G401.6 (cell line): ENCODE data around the gene MISFA.
"Not testable (repeated sequence)": the region's sequence is repeated elsewhere in the genome, so short reads cannot be mapped to it uniquely, and the experiment has no call there.

Experiments used
- FAIRE-seq: peaks from 2 replicates; lab custom pipeline; 2012; peaks lifted over from hg19 to GRCh38; lab: Jason Lieb, UNC

The MISFA gene

GRCh38 chr11:18618342-18619025, 18.9 kb downstream of the MISFA start:
- FAIRE-seq = no peak

- no peak for FAIRE-seq
These were observed 24.1 kb downstream of the MISFA start for GRCh38 chr11:18623707-18624106.

GRCh38 chr11:18624161-18624560, 24.6 kb downstream of the MISFA start:
- no peak for FAIRE-seq

GRCh38 chr11:18632841-18633240, 33.3 kb downstream of the MISFA start:
- FAIRE-seq = no peak

GRCh38 chr11:18633256-18634139, 33.9 kb downstream of the MISFA start:
- no peak for FAIRE-seq

GRCh38 chr11:18634140-18635032, 34.8 kb downstream of the MISFA start, which contains the start of gene SPTY2D1:
TSS of gene SPTY2D1 (minus strand) at chr11:18634342. CDS start at chr11:18634257, 85 bp downstream.
- peak; percentile 98 for FAIRE-seq

- no peak for FAIRE-seq
These were observed 42.1 kb downstream of the MISFA start for GRCh38 chr11:18641677-18642076.

- not testable (repeated sequence) for FAIRE-seq
These were observed 43.4 kb downstream of the MISFA start for GRCh38 chr11:18643034-18643433.

GRCh38 chr11:18650353-18650752, 50.8 kb downstream of the MISFA start:
- no peak for FAIRE-seq

GRCh38 chr11:18650859-18651557, 51.4 kb downstream of the MISFA start:
- no peak for FAIRE-seq
